ENCODE results near the gene THNSL1.

THNSL1 gene

GRCh38 chr10:25047088-25047487 is 30.7 kb downstream of the THNSL1 start:
- Histone ChIP-seq H3K9me3 (ENCODE audit: control insufficient read depth, insufficient read depth, low read depth, low read length) (no peaks in the 10 kb centered on the region), H3K4me3 (ENCODE audit: low read depth, low read length) (no peak overlapping the region)
- POLR2A ChIA-PET = no interaction called here

GRCh38 chr10:25047591-25048301 is 31.3 kb downstream of the THNSL1 start:
- no peak for TF ChIP-seq ZBTB6 (tag by site-specific recombination; IDR thresholded peaks at IDR 0.05)
- no peak for TF ChIP-seq ZNF366 (tag by site-specific recombination; conservative IDR thresholded peaks at IDR 0.05)
- TF ChIP-seq ZNF558 (tag by site-specific recombination; IDR thresholded peaks at IDR 0.05) = no peak
- TF ChIP-seq ZNF239 (tag by site-specific recombination; IDR thresholded peaks at IDR 0.05) = no peak
- no peak for TF ChIP-seq ZNF155 (tag by site-specific recombination; IDR thresholded peaks at IDR 0.05)
- no peak for TF ChIP-seq ZNF404 (tag by site-specific recombination; IDR thresholded peaks at IDR 0.05)
- POLR2A ChIA-PET = no interaction called here
- Histone ChIP-seq H3K36me3 (ENCODE audit: control insufficient read depth in 2 of 2, insufficient read depth in 1 of 2, low read length in 2 of 2) (no peaks in the 10 kb centered on the region), H3K4me1 (ENCODE audit: control insufficient read depth, insufficient read depth, low read length) (no peaks in the 10 kb centered on the region), H3K27ac (ENCODE audit: extremely low read depth, low read depth, low read length) (no peak overlapping the region), H3K9me3 (ENCODE audit: control insufficient read depth, insufficient read depth, low read depth, low read length) (no peaks in the 10 kb centered on the region), H3K4me3 (ENCODE audit: low read depth, low read length) (no peak overlapping the region)
- CTCF ChIA-PET = no interaction called here

More at GRCh38 chr10:25047088-25047487, 30.7 kb downstream of the THNSL1 start:
- Histone ChIP-seq H3K36me3 (ENCODE audit: control insufficient read depth in 2 of 2, insufficient read depth in 1 of 2, low read length in 2 of 2) (no peaks in the 10 kb centered on the region), H3K27ac (ENCODE audit: extremely low read depth, low read depth, low read length) (no peak overlapping the region), H3K4me1 (ENCODE audit: control insufficient read depth, insufficient read depth, low read length) (no peaks in the 10 kb centered on the region)
- TF ChIP-seq ZBTB17 (tag by site-specific recombination; IDR thresholded peaks at IDR 0.05) = peak; percentile 33; the same call in 1 of the 2 replicates
- no peak for TF ChIP-seq ZNF776 (tag by site-specific recombination; IDR thresholded peaks at IDR 0.05; ENCODE audit: borderline replicate concordance)
- CTCF ChIA-PET = no interaction called here

- H3K27ac ChIP-seq (ENCODE audit: extremely low read depth, low read depth, low read length) = no peak overlapping the region
- TF ChIP-seq ZNF791 (tag by site-specific recombination; IDR thresholded peaks at IDR 0.05) (no peak), ZNF132 (tag by site-specific recombination; IDR thresholded peaks at IDR 0.05; ENCODE audit: borderline replicate concordance) (no peak), BCL11A (tag by site-specific recombination; IDR thresholded peaks at IDR 0.05; ENCODE audit: low read depth) (no peak), ZNF112 (tag by site-specific recombination; IDR thresholded peaks at IDR 0.05) (no peak), YY1 (tag by site-specific recombination; IDR thresholded peaks at IDR 0.05) (no peak), ZNF571 (tag by site-specific recombination; IDR thresholded peaks at IDR 0.05) (no peak), ZNF624 (tag by site-specific recombination; IDR thresholded peaks at IDR 0.05) (no peak), SETDB1 (IDR thresholded peaks at IDR 0.05; ENCODE audit: insufficient read length, low read length) (no peak), ZSCAN18 (tag by site-specific recombination; IDR thresholded peaks at IDR 0.05) (no peak), ZNF362 (tag by site-specific recombination; IDR thresholded peaks at IDR 0.05) (no peak)
- H3K4me1 ChIP-seq (ENCODE audit: control insufficient read depth, insufficient read depth, low read length) = no peaks in the 10 kb centered on the region
- ChIA-PET CTCF (no interaction called here), POLR2A (no interaction called here)
- H3K4me3 ChIP-seq (ENCODE audit: low read depth, low read length) = no peak overlapping the region
- H3K36me3 ChIP-seq (ENCODE audit: control insufficient read depth in 2 of 2, insufficient read depth in 1 of 2, low read length in 2 of 2) = no peaks in the 10 kb centered on the region
- H3K9me3 ChIP-seq (ENCODE audit: control insufficient read depth, insufficient read depth, low read depth, low read length) = no peaks in the 10 kb centered on the region
These were observed 32.0 kb downstream of the THNSL1 start for GRCh38 chr10:25048450-25048849.
